IPS-NIHi7 (cell line): ENCODE measurements around the gene HIKESHI.
"Not testable (repeated sequence)": the region's sequence is repeated elsewhere in the genome, so short reads cannot be mapped to it uniquely, and the experiment has no call there.

ENCODE experiments used
- DNase-seq: peaks from one replicate; pipeline ENCODE4 v3.0.0; 2012; ENCODE audit warnings: mixed read lengths; ENCODE audit errors: extremely low spot score

The HIKESHI gene

GRCh38 chr11:86302092-86302793, at the start of gene HIKESHI:
HIKESHI (plus strand) TSS chr11:86302240; CDS start chr11:86302449, 209 bp downstream.
- peak; percentile 90 for DNase-seq

- no peak for DNase-seq
Observed at GRCh38 chr11:86255896-86256295, 46.1 kb upstream of the HIKESHI start.

GRCh38 chr11:86256608-86257007, 45.4 kb upstream of the HIKESHI start:
- no peak for DNase-seq

- no peak for DNase-seq
Observed at GRCh38 chr11:86257446-86257845, 44.6 kb upstream of the HIKESHI start.

- DNase-seq: no peak
Observed at GRCh38 chr11:86259730-86260129, 42.3 kb upstream of the HIKESHI start.

- peak; percentile 18 for DNase-seq
Observed at GRCh38 chr11:86261328-86261727, 40.7 kb upstream of the HIKESHI start.

GRCh38 chr11:86262387-86262786, 39.7 kb upstream of the HIKESHI start:
- DNase-seq: no peak

GRCh38 chr11:86264649-86265048, 37.4 kb upstream of the HIKESHI start:
- DNase-seq: no peak

- no peak for DNase-seq
Observed at GRCh38 chr11:86265194-86265593, 36.8 kb upstream of the HIKESHI start.

- DNase-seq: no peak
Observed at GRCh38 chr11:86269645-86270044, 32.4 kb upstream of the HIKESHI start.

GRCh38 chr11:86274503-86274902, 27.5 kb upstream of the HIKESHI start:
- peak; percentile 75 for DNase-seq

GRCh38 chr11:86274999-86275398, 27.0 kb upstream of the HIKESHI start:
- no peak for DNase-seq

- no peak for DNase-seq
Observed at GRCh38 chr11:86275493-86276370, 26.3 kb upstream of the HIKESHI start.

GRCh38 chr11:86277741-86278140, 24.3 kb upstream of the HIKESHI start:
- DNase-seq: no peak

GRCh38 chr11:86278226-86278625, 23.8 kb upstream of the HIKESHI start:
- DNase-seq: no peak

GRCh38 chr11:86279747-86280146, 22.3 kb upstream of the HIKESHI start:
- no peak for DNase-seq

- no peak for DNase-seq
Observed at GRCh38 chr11:86287468-86287796, 14.6 kb upstream of the HIKESHI start.

- no peak for DNase-seq
Observed at GRCh38 chr11:86288776-86289507, 13.1 kb upstream of the HIKESHI start.

- DNase-seq: not testable (repeated sequence)
Observed at GRCh38 chr11:86289508-86290280, 12.3 kb upstream of the HIKESHI start.

- DNase-seq: peak; percentile 64
Observed at GRCh38 chr11:86291466-86292262, 10.4 kb upstream of the HIKESHI start.
